Smooth muscle cell of the brain vasculature (primary cell): Measurements from ENCODE around the gene CTNNA2.
"Not testable (repeated sequence)": the region's sequence is repeated elsewhere in the genome, so short reads cannot be mapped to it uniquely, and the experiment has no call there.

Source experiments
- DNase-seq: peaks from one replicate; pipeline ENCODE4 v3.0.0-alpha.2; 2012; ENCODE audit warnings: low read depth, low spot score

The CTNNA2 gene

GRCh38 chr2:80141007-80141726, 628.3 kb downstream of the CTNNA2 start:
- DNase-seq: no peak

GRCh38 chr2:80145499-80145898, 632.6 kb downstream of the CTNNA2 start:
- no peak for DNase-seq

GRCh38 chr2:80146757-80147156, 633.9 kb downstream of the CTNNA2 start:
- DNase-seq: not testable (repeated sequence)

- DNase-seq: no peak
These were observed 634.8 kb downstream of the CTNNA2 start for GRCh38 chr2:80147690-80148089.

- DNase-seq: no peak
These were observed 636.1 kb downstream of the CTNNA2 start for GRCh38 chr2:80148906-80149305.

GRCh38 chr2:80149991-80150390, 637.1 kb downstream of the CTNNA2 start:
- DNase-seq: no peak

- DNase-seq: no peak
These were observed 638.4 kb downstream of the CTNNA2 start for GRCh38 chr2:80151248-80151647.

GRCh38 chr2:80151651-80152050, 638.8 kb downstream of the CTNNA2 start:
- DNase-seq: no peak

- no peak for DNase-seq
These were observed 640.3 kb downstream of the CTNNA2 start for GRCh38 chr2:80153151-80153550.

- no peak for DNase-seq
These were observed 640.9 kb downstream of the CTNNA2 start for GRCh38 chr2:80153768-80154167.

- no peak for DNase-seq
These were observed 641.5 kb downstream of the CTNNA2 start for GRCh38 chr2:80154231-80154915.

- no peak for DNase-seq
These were observed 651.5 kb downstream of the CTNNA2 start for GRCh38 chr2:80164375-80164774.

- DNase-seq: no peak
These were observed 653.8 kb downstream of the CTNNA2 start for GRCh38 chr2:80166483-80167171.

- no peak for DNase-seq
These were observed 654.5 kb downstream of the CTNNA2 start for GRCh38 chr2:80167284-80167808.

GRCh38 chr2:80168037-80168436, 655.2 kb downstream of the CTNNA2 start:
- DNase-seq: no peak

GRCh38 chr2:80168801-80169200, 656.0 kb downstream of the CTNNA2 start:
- no peak for DNase-seq

GRCh38 chr2:80169811-80170594, 657.2 kb downstream of the CTNNA2 start:
- no peak for DNase-seq

GRCh38 chr2:80185091-80185490, 672.2 kb downstream of the CTNNA2 start:
- DNase-seq: no peak

GRCh38 chr2:80186262-80186661, 673.4 kb downstream of the CTNNA2 start:
- no peak for DNase-seq

GRCh38 chr2:80187156-80187555, 674.3 kb downstream of the CTNNA2 start:
- no peak for DNase-seq

- DNase-seq: no peak
These were observed 677.3 kb downstream of the CTNNA2 start for GRCh38 chr2:80190166-80190565.

GRCh38 chr2:80193566-80193965, 680.7 kb downstream of the CTNNA2 start:
- DNase-seq: no peak
